HG03354 (cell line): ENCODE data around the gene PRMT7.

Source experiments
- ATAC-seq: cut with Tn5 transposase; IDR thresholded peaks from one replicate; pipeline ENCODE4 v1.9.1; 2021; ENCODE audit warnings: mild to moderate bottlenecking; ENCODE audit not compliant: unreplicated experiment, poor library complexity, severe bottlenecking

Gene PRMT7, protein sequence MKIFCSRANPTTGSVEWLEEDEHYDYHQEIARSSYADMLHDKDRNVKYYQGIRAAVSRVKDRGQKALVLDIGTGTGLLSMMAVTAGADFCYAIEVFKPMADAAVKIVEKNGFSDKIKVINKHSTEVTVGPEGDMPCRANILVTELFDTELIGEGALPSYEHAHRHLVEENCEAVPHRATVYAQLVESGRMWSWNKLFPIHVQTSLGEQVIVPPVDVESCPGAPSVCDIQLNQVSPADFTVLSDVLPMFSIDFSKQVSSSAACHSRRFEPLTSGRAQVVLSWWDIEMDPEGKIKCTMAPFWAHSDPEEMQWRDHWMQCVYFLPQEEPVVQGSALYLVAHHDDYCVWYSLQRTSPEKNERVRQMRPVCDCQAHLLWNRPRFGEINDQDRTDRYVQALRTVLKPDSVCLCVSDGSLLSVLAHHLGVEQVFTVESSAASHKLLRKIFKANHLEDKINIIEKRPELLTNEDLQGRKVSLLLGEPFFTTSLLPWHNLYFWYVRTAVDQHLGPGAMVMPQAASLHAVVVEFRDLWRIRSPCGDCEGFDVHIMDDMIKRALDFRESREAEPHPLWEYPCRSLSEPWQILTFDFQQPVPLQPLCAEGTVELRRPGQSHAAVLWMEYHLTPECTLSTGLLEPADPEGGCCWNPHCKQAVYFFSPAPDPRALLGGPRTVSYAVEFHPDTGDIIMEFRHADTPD

DNA sequence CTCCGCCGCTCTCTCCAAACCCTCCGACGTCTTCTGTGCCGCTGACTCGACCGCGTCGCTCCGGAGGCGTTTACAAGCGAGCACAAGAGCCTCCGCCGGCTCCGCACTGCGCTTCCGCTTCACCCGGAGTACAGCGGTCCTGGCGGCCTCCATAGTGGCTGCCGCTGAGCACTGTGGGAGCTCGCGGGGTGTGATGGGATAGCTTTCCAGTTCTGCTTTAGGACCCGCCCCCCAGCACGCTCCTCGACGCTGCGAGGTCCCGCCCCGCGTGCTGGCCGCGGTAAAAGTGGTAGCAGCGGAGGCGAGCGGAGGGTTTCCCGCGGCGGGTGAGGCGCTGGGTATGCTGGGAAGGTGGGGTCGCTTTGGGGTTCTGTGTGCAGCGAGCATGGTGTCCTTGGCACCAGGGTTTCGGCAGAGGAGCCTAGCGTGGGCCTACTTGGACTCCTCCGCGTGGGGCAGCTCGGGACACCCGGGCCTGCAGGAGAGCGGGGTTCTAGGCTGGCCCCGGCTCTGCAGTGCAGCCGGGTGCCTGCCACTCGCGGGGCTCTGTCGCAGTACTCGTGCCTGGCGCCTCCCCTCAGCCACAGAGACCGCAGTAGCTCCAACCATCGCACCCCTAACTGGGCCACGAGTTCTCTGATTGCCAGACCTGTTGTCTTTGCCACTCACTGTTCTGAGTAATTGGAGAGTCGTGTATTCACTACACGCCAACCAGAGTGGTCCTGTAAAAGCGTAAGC lies at the start of gene PRMT7, which contains the start of gene SLC7A6OS:
PRMT7 (plus strand) TSS at position 246 of the 738 bp plus-strand sequence. CDS start 4,961 bp downstream, outside the sequence.
SLC7A6OS (minus strand) TSS at position 173 of the 738 bp plus-strand sequence; CDS start at position 153, 20 bp downstream.
- ATAC-seq: peak; percentile 98

DNA sequence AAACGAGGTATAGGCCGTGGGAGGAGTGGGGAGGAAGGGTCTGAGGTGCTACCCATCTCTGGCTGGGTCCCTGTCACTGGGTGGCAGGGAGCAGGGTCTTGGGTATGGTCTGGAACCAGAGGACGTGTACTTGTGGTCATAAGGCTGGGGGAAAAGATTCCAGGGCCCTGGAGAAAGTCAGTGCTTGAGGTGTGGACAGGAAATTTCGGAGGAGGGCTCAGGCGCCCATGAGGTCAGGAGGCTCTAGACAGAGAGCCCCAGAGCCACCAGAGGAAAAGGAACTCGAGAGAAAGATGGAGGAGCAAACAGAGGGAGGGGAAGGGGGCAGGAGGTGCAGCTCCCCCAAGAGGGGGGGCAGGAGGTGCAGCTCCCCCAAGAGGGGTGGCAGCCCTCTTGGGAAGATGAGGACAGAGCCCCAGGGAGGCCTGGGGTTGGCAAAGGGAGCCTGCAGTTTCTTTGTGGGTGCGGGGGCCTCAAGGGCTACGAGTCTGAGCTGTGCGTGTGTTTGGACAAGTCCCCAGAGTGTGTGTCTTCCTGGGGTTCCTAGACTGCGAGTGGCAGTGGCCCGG lies 47.2 kb upstream of the PRMT7 start:
- peak; percentile 11 for ATAC-seq

DNA sequence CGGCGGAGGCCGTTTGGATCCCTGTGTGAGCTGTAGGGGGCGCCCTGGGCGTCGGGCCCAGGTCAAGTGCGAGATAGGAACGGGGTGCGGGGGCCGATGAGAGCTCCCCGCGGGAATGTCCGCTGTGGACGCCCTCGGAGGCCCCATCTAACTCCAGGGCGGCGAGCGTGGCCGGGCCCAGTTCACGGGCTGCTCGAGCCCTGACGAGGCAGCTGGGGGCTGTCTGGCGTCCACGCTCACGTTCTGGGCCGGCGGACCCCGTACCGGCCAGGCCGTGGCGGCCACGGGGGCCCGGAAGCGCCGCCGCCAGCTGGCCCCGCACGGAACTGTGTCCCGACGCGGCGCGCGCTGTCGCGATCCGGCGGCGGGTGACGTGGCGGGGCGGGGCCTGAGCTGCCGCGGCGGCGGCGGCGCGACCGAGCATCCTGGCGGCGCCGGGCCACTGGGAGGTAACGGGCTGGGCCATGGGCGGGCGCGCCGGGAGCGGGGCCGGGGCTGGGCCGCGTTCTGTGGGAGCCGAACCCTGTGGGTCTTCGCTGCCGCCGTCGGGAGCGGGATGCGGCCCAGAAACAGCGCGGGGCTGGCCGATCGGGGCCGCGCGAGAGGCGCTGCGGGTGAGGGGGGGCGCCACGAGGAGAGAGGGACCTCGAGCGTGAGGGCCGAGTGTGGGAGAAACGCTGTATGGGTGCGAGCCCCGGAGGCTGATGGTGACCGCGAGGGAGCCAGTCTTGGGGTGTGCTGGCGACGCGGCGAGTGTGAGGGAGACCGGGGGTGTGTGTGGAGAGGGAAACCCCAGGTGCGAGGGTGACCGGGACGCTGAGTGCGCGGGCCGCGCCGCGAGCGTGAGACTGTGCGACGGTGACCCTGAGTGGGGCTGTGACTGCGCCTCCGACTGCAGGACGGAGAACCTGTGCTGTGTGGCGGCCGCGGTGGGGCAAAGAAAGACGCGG lies 46.4 kb upstream of the PRMT7 start, which contains the start of gene SLC7A6:
SLC7A6 (plus strand) TSS at position 399 of the 950 bp plus-strand sequence. CDS start 10,201 bp downstream, outside the sequence.
- ATAC-seq: peak; percentile 63

- no peak for ATAC-seq
These were observed 45.5 kb upstream of the PRMT7 start for GRCh38 chr16:68265078-68265920.

GRCh38 chr16:68267612-68268405 lies 43.0 kb upstream of the PRMT7 start:
- no peak for ATAC-seq

DNA sequence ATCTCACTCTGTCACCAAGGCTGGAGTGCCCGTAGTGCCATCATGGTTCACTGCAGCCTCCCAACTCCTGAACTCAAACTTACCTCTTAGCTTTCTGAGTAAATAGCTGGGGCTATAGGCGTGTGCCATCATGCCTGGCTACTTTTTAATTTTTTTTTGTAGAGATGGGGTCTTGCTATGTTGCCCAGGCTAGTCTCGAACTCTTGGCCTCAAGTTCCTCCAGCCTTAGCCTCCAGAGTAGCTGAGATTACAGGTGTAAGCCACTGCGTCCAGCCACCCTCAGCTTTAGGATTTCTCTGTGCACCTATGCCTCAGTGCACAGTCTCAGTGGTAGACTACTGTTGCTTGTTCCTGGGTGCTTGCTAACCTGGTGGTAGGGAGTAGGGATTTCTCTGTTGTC lies 41.0 kb upstream of the PRMT7 start:
- no peak for ATAC-seq

- ATAC-seq: no peak
These were observed 40.5 kb upstream of the PRMT7 start for GRCh38 chr16:68270353-68270752.

- no peak for ATAC-seq
These were observed 38.2 kb upstream of the PRMT7 start for GRCh38 chr16:68272507-68273209.

DNA sequence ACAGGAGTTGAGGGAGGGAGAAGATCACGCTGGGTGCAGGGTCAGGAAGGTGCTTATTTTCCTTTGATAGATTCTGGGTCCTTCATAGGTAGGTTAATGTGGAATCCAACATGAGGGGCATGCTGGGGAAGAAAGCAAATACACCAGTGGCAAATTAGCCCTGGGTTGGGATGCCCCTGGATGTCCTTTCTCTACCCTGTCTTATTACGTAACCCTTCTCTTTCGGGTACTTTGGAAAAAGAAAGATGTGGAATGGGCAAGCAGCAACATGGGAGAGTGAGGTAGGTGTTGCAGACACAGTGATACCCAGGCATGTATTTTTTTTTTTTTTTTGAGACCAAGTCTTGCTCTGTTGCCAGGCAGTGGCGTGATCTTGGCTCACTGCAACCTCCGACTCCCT lies 37.4 kb upstream of the PRMT7 start:
- no peak for ATAC-seq

DNA sequence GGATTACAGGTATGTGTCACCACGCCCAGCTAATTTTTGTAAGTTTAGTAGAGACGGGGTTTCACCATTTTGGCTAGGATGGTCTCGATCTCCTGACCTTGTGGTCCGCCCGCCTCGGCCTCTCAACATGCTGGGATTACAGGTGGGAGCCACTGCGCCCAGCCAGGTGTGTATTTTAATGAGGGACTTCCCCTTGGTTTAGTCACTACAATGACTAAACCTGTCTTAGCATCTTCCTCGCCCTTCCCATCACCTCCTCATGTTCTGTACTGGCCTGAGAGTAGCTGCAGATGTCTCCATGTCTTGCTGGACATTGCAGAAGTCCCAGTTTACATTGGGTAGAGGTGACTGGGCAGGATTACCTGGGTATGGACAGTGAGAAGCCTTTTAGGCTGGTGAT lies 36.9 kb upstream of the PRMT7 start:
- ATAC-seq: no peak

- no peak for ATAC-seq
These were observed 36.4 kb upstream of the PRMT7 start for GRCh38 chr16:68274441-68274840.

- ATAC-seq: peak; percentile 53
These were observed 35.1 kb upstream of the PRMT7 start for GRCh38 chr16:68275611-68276191.

DNA sequence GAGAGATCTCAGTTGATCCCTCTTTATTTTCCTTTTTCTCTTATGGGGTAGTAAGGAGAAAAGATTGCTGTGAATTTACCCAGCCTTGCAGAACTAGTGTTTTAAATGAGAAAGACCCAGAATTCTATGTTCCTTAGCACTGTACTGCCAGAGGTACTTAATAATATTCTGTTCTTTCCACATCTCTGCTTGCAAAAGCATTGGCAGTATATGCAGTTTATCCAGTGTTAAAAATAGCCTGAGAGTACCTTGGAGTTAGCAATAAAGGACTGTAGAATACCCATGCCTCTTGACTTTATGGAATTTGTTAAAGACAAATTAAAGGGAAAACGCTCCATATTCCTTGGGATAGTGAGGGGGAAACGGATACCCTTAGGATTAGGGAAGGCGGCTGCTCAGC lies 34.6 kb upstream of the PRMT7 start:
- ATAC-seq: no peak

GRCh38 chr16:68279726-68280558 lies 30.9 kb upstream of the PRMT7 start:
- no peak for ATAC-seq

- no peak for ATAC-seq
These were observed 29.3 kb upstream of the PRMT7 start for GRCh38 chr16:68281368-68282063.
